Retinal pigment epithelial cell (primary cell): ENCODE measurements around the gene ZC3H18.

Experiments used
- DNase-seq: peaks from one replicate; pipeline ENCODE4 v3.0.0-alpha.2; 2010; ENCODE audit warnings: low read depth
- H3K4me3 ChIP-seq: 2 replicates; pipeline ENCODE4 v1.5.1; 2011; ENCODE audit warnings: mild to moderate bottlenecking, low read length, control low read depth, moderate library complexity
- CTCF ChIP-seq: conservative IDR thresholded peaks from 2 replicates; pipeline ENCODE4 v1.5.1; 2011; ENCODE audit warnings: low read depth, low read length, control low read depth, inconsistent platforms

The ZC3H18 gene

GRCh38 chr16:88591577-88592021 is 21.4 kb downstream of the ZC3H18 start:
- DNase-seq = no peak
- no peak for TF ChIP-seq CTCF
- no peak overlapping the region for H3K4me3 ChIP-seq

GRCh38 chr16:88593061-88593460 is 22.9 kb downstream of the ZC3H18 start:
- H3K4me3 ChIP-seq = no peak overlapping the region
- no peak for TF ChIP-seq CTCF
- DNase-seq = no peak

GRCh38 chr16:88593489-88593888 is 23.3 kb downstream of the ZC3H18 start:
- DNase-seq = no peak
- TF ChIP-seq CTCF = no peak
- H3K4me3 ChIP-seq = no peak overlapping the region

- H3K4me3 ChIP-seq = no peak overlapping the region
- no peak for DNase-seq
- no peak for TF ChIP-seq CTCF
These were observed 23.7 kb downstream of the ZC3H18 start for GRCh38 chr16:88593910-88594309.

- no peak for TF ChIP-seq CTCF
- no peak for DNase-seq
- H3K4me3 ChIP-seq = no peak overlapping the region
These were observed 24.9 kb downstream of the ZC3H18 start for GRCh38 chr16:88595101-88595500.

- TF ChIP-seq CTCF = no peak
- DNase-seq = no peak
- H3K4me3 ChIP-seq = no peak overlapping the region
These were observed 25.7 kb downstream of the ZC3H18 start for GRCh38 chr16:88595921-88596320.

- no peak for TF ChIP-seq CTCF
- H3K4me3 ChIP-seq = no peak overlapping the region
- no peak for DNase-seq
These were observed 26.3 kb downstream of the ZC3H18 start for GRCh38 chr16:88596483-88596882.
